Activated naive CD4-positive, alpha-beta T cell treated with anti-CD3 and anti-CD28 coated beads, Interleukin-2, amount 50 U/mL, for 72 hours (primary cell): Measurements from ENCODE around the gene BCO1. TPM values are rescaled to one million over a fixed set of nuclear protein-coding genes. Genes with fewer than 3 reads are reported as not detected.

Experiments used
- ATAC-seq, 2 donors: fragments of 150-1000 bp; cut with Tn5 transposase; 2 replicates each; pipeline ENCODE4 v1.10.0; 2021; ENCODE audit warnings: mild to moderate bottlenecking in 2 of 2, moderate library complexity in 2 of 2
- DNase-seq, 2 donors: peaks; one replicate each; pipeline ENCODE4 v3.0.0; 2021 to 2022; ENCODE audit warnings: low spot score in 2 of 2
- H3K27ac Mint-ChIP-seq, 2 donors: one replicate each; pipeline ENCODE4 v1.8.0; 2022; ENCODE audit warnings: mild to moderate bottlenecking in 2 of 2, mixed read lengths in 2 of 2
- H3K36me3 Mint-ChIP-seq, 2 donors: one replicate each; pipeline ENCODE4 v1.8.0; 2022; ENCODE audit warnings: mixed read lengths in 2 of 2
- H3K9me3 Mint-ChIP-seq, 2 donors: one replicate each; pipeline ENCODE4 v1.8.0; 2022; ENCODE audit warnings: mixed read lengths in 2 of 2
- total RNA-seq, 2 donors: library from RNA; stranded (reverse); gene quantifications; one replicate each; pipeline ENCODE4 v1.2.3, GENCODE V29; 2022

Gene BCO1
- total RNA-seq, 2 donors from 2014 or later, result not detected

DNA sequence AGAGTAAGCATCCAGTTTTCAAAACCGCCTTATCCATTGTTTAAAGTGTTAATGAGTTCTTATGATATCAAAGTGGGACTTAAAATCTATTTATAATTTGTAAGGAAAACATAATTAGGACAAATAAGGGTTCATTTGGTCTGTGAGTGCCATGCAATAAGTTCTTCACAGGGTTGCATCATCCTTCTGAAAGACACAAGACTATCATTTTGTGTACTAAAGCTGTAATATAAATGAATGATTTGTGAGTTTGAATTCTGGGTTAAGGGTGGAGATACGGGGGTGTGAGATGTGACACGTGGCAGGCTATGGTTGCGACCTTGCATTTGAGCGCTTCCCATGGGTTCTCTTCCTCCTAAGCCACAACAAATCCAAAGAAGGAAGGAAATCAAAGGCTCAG, 83.0 kb downstream of the BCO1 start:
- H3K9me3 Mint-ChIP-seq, result no peaks in the 10 kb centered on the region
- H3K27ac Mint-ChIP-seq, result no peak overlapping the region

DNA sequence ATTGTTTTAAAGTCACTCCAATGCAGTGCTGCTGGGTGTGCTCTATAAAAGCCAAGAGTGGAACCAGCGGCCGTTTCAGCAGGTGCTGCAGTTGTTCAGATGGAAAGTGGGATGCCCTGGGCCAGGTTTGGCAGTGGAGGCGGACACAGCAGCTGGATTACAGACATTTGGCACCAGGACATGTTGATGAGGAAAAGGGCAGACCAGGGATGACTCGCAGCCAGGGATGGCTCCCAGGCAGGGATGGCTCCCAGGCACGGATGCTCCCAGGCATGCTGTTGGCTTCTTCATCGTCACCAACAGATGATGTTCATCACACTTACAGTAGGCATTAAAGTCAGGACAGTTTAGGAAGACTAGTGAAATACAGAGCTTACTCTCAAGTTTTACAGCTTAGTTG, 86.3 kb downstream of the BCO1 start:
- no peak overlapping the region for H3K27ac Mint-ChIP-seq
- peaks cover 0 to 11% of the 10 kb centered on the region in 2 donors for H3K36me3 Mint-ChIP-seq
- ATAC-seq (no peak), DNase-seq (no peak)
- H3K9me3 Mint-ChIP-seq, result no peaks in the 10 kb centered on the region

More for the DNA sequence above, 83.0 kb downstream of the BCO1 start:
- H3K36me3 Mint-ChIP-seq, result peaks cover 0 to 11% of the 10 kb centered on the region in 2 donors
- ATAC-seq (no peak), DNase-seq (no peak)

DNA sequence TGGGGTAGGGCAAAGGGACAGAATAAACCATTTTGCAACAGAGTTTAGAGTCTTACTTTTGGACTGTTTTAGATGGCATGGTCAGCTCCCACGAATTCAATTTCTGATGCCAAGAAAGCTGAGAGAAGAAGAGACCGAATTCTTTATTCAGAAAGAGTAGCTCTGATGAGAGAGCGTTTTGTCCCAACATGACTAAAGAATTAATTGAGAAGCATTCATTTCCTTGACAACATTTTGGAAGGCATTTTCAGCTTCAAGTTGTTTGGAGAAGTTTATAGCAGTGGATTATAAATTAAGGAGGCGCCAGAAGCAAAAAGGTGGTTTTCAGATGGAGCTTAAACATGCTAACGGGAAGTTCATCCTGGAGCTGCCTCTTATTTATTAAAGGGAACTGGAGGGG, 88.5 kb downstream of the BCO1 start:
- peaks cover 0 to 11% of the 10 kb centered on the region in 2 donors for H3K36me3 Mint-ChIP-seq
- H3K27ac Mint-ChIP-seq, result no peak overlapping the region
- no peak for DNase-seq
- H3K9me3 Mint-ChIP-seq, result no peaks in the 10 kb centered on the region
- ATAC-seq, result no peak

DNA sequence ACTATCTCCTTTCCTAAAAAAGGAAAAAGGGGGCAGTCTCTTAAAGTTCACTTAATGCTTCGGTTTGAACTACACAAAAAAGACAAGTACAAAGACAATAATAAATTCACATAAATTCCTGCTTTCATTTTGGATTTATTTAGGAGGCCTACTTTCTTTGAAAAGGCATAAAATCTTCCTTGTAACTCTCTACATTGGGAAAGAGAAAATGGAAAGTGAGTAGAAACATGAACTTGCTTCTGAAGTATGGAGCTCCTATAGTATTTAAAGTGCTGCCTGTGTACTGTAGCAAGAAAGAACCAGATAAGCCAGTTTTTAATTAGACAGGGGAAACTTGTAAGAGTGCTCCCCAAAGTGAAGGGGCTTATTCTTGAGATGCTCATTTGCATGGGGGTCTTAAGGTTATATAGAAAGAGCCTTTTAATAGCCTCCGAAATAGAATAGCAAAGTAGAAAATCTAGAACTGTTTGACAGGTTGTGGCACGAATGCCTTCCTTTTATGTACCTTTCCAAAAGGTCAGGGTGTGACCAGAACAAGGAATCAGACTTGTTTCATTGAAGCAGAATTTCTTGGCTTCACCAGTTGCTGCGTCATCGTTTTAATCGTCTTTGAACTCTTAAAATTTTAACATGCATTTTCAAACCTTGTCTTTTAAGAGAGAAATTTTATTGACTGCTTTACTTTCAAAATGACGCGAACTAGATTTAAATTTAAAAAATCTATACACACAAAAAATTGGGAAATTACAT, 89.1 kb downstream of the BCO1 start:
- no peak for DNase-seq
- H3K9me3 Mint-ChIP-seq, result no peaks in the 10 kb centered on the region
- peaks cover 0 to 11% of the 10 kb centered on the region in 2 donors for H3K36me3 Mint-ChIP-seq
- H3K27ac Mint-ChIP-seq, result no peak overlapping the region
- ATAC-seq, result no peak

DNA sequence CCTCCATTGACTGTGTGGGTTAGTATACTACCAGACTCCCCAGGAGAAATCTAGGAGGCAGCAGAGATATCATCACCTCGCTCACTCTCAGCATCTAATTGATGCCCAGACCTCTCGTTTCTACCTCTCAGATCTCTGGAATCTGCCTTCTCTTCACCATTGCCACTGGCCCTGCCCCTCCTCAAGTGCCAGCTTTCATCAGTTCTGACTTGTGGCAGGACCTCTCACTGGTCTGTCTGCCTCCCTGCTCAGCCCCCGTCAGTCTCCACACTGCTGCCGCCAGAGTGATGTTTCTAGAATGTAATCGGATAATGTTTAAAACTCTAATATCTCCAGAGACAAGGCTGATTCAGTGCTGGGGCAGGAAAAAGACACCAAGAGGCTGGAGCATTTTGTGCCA, 91.5 kb downstream of the BCO1 start:
- no peak for DNase-seq
- H3K27ac Mint-ChIP-seq, result no peak overlapping the region
- no peak for ATAC-seq
- peaks cover 0 to under 1% of the 10 kb centered on the region in 2 donors for H3K36me3 Mint-ChIP-seq
- peaks cover 0 to 3% of the 10 kb centered on the region in 2 donors for H3K9me3 Mint-ChIP-seq

DNA sequence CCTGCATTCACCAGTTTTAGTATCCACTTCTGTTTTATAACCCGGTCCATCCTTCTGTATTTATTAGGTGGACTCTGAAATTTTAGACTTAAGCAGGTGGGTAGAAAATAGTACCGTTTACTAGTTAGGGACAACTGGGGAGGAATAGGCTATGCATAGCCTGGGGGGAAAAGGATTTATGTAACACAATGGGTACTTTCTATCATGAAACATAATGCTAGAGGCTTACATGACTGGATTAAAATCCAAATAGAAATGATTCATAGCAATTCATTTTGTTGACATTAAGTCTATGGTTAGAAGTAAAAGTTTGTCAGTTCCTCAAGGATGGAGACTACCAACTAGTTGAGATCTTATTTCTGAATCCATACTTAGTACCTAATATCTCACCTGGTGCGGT, 94.9 kb downstream of the BCO1 start:
- DNase-seq, result no peak
- Mint-ChIP-seq H3K36me3 (no peaks in the 10 kb centered on the region), H3K9me3 (peaks cover 0 to 3% of the 10 kb centered on the region in 2 donors), H3K27ac (no peak overlapping the region)
- no peak for ATAC-seq

DNA sequence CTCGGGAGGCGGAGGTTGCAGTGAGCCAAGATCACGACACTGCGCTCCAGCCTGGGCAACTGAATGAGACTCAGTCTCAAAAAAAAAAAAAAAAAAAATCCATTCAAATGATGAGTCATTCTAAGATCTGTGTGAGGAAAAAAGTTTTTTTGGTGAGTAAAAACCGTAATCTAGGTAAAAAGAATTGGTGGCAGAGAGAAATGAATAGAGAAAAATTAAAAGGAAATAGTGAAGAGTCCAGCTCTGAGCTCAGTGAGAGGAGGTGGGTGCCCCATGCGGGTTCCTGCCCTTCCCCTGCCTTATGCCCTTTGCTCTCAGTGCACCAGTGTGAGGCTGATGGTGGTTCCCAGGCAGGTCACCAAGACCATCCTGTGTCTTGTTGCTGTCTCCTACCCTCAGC, 97.2 kb downstream of the BCO1 start:
- ATAC-seq (peak; percentile 98 to 99), DNase-seq (peak in 1 of 2 donors; percentile 54)
- Mint-ChIP-seq H3K36me3 (peaks cover 5 to 8% of the 10 kb centered on the region in 2 donors), H3K27ac (peak overlapping the region; percentile 1 to 15), H3K9me3 (peaks cover 5 to 10% of the 10 kb centered on the region in 2 donors)

DNA sequence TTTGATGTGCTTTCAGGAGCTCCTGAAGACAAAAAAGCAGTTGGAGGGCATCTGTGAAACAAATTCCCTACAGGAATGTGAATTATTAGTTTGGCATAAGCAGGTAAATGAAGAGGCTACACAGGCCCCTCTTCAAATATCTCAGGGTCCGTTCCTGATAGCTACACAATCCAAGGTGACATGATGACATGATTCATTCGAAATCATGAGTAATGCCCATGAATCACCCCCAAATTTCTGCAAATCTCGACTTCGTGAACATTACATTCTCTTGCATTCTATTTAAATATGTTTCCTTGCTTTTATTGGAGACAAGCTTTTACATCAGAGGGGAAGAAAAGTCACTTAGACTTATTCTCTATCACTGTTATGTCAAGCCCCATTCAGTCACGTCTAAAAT, 98.6 kb downstream of the BCO1 start:
- Mint-ChIP-seq H3K36me3 (peaks cover 5 to 8% of the 10 kb centered on the region in 2 donors), H3K9me3 (peaks cover 12 to 14% of the 10 kb centered on the region in 2 donors), H3K27ac (no peak overlapping the region)
- DNase-seq (no peak), ATAC-seq (no peak)

Other genes starting within 250 kb of the BCO1 start
- 100 to 1,000 TPM; 107 to 144 TPM for gene CMC2, start 231.8 kb upstream of the BCO1 start, total RNA-seq
- gene CENPN, start 231.5 kb upstream of the BCO1 start, total RNA-seq, result 10 to 100 TPM; 41.7 to 57.9 TPM
- gene ATMIN, start 202.8 kb upstream of the BCO1 start, total RNA-seq, result 10 to 100 TPM; 12.4 to 16.5 TPM
- 1 to 10 TPM in 1 of 2 donors, under 1 TPM in 1; 0.59 to 2.4 TPM for gene C16orf46, start 161.5 kb upstream of the BCO1 start, total RNA-seq
- gene GCSH, start 142.3 kb upstream of the BCO1 start, total RNA-seq, result 10 to 100 TPM; 14.4 to 18.9 TPM
- gene GAN, start 76.3 kb downstream of the BCO1 start, total RNA-seq, result 10 to 100 TPM; 12.8 to 15.7 TPM
- gene CMIP, start 206.1 kb downstream of the BCO1 start, total RNA-seq, result 10 to 100 TPM; 35.5 to 51.5 TPM